HCT116 (cell line): ENCODE data around the gene LAYN. TPM values are rescaled to one million over a fixed set of nuclear protein-coding genes. Genes with fewer than 3 reads are reported as not detected.

Source experiments
- ATAC-seq: fragments of 200-7000 bp; cut with Tn5 transposase; 2 replicates; pipeline ENCODE4 v1.9.1; 2020; ENCODE audit warnings: mild to moderate bottlenecking, moderate library complexity
- BruUV-seq: library from RNA; stranded (reverse); fragments of 400-500 nt; replicated peaks from 2 replicates; lab custom pipeline; 2021; lab: Mats Ljungman, UMichigan
- CTCF ChIA-PET: fragments of 300-600 bp; sonication (Branson Sonifier 250); formaldehyde crosslinking; loops from one replicate; lab custom pipeline; 2021; ENCODE audit warnings: antibody characterized with exemption; lab: Charles Lee
- POLR2A ChIA-PET: fragments of 300-600, 350-600 bp; sonication (Branson Sonifier 250); formaldehyde crosslinking; loops from one replicate; lab custom pipeline; 2021; ENCODE audit warnings: antibody characterized with exemption; lab: Charles Lee
- RAD21 ChIA-PET, 2 experiments: fragments of 300-600 bp; sonication (Branson Sonifier 250); formaldehyde crosslinking; loops; one replicate each; lab custom pipeline; 2023; ENCODE audit warnings: low total read pairs in 2 of 2; ENCODE audit not compliant: uncharacterized antibody in 2 of 2, unreplicated experiment in 2 of 2, low non-redundant PET in 1 of 2; lab: Charles Lee
- DNase-seq: peaks from one replicate; pipeline ENCODE4 v3.0.0-alpha.2; 2010; ENCODE audit warnings: low read depth, low spot score
- H2AFZ ChIP-seq: fragments of 200-600 bp; shearing (Covaris generic), sonication (generic); 2 replicates; pipeline ENCODE4 v1.6.1; 2017; ENCODE audit warnings: low read depth, mixed run types, mixed read lengths, antibody characterized with exemption, low read length; ENCODE audit not compliant: poor library complexity, severe bottlenecking
- H3K27ac ChIP-seq: 2 replicates; pipeline ENCODE4 v1.5.1; 2012; ENCODE audit warnings: low read depth, low read length
- H3K27me3 ChIP-seq: fragments of 200-600 bp; sonication (generic); 2 replicates; pipeline ENCODE4 v1.6.1; 2016; ENCODE audit warnings: mixed run types, low read length, mixed read lengths; ENCODE audit not compliant: insufficient read depth
- H3K36me3 ChIP-seq, 2 experiments: fragments of 200-500 bp in 1 of 2; fragments of 200-600 bp in 1 of 2; sonication (Bioruptor generic) in 1 of 2; sonication (generic) in 1 of 2; 2 replicates each; pipeline versions ENCODE4 v1.5.1 to v1.6.1; 2014 to 2016; ENCODE audit warnings: low read length in 2 of 2, inconsistent platforms in 1 of 2, mixed read lengths in 1 of 2, mixed run types in 1 of 2; ENCODE audit not compliant: insufficient read depth in 2 of 2, control insufficient read depth in 1 of 2
- H3K4me1 ChIP-seq, 2 experiments: fragments of 200-600 bp in 1 of 2; sonication (generic) in 1 of 2; 2 replicates each; pipeline versions ENCODE4 v1.5.1 to v1.6.1; 2012 to 2017; ENCODE audit warnings: low read length in 2 of 2, inconsistent platforms in 1 of 2, mild to moderate bottlenecking in 1 of 2, mixed read lengths in 1 of 2, mixed run types in 1 of 2, moderate library complexity in 1 of 2; ENCODE audit not compliant: insufficient read depth in 2 of 2, control insufficient read depth in 1 of 2
- H3K4me2 ChIP-seq: fragments of 200-600 bp; sonication (generic); 2 replicates; pipeline ENCODE4 v1.6.1; 2017; ENCODE audit warnings: mixed run types, low read length, mixed read lengths
- H3K4me3 ChIP-seq, 2 experiments: fragments of 200-600 bp in 1 of 2; sonication (generic) in 1 of 2; replicated peaks in 1 of 2; 2 replicates each; pipeline ENCODE4 v1.5.1; 2011 to 2016; ENCODE audit warnings: low read length in 2 of 2, control low read depth in 1 of 2, low read depth in 1 of 2, mild to moderate bottlenecking in 1 of 2, mixed read lengths in 1 of 2, mixed run types in 1 of 2
- H3K79me2 ChIP-seq: fragments of 200-600 bp; sonication (generic); 2 replicates; pipeline ENCODE4 v1.6.1; 2017; ENCODE audit warnings: mild to moderate bottlenecking, mixed run types, low read length, moderate library complexity, mixed read lengths; ENCODE audit not compliant: insufficient read depth
- H3K9ac ChIP-seq: fragments of 200-600 bp; sonication (generic); 2 replicates; pipeline ENCODE4 v1.6.1; 2016; ENCODE audit warnings: low read length, mixed read lengths
- H3K9me2 ChIP-seq: fragments of 200-600 bp; sonication (generic), shearing (Covaris generic); 2 replicates; pipeline ENCODE4 v1.6.1; 2017; ENCODE audit warnings: mixed run types, mild to moderate bottlenecking, moderate library complexity; ENCODE audit not compliant: insufficient read depth
- H3K9me3 ChIP-seq, 2 experiments: fragments of 200-500 bp in 1 of 2; fragments of 200-600 bp in 1 of 2; sonication (Bioruptor generic) in 1 of 2; sonication (generic) in 1 of 2; 2 replicates each; pipeline ENCODE4 v1.6.1; 2014 to 2017; ENCODE audit warnings: low read length in 2 of 2, mixed read lengths in 2 of 2, inconsistent platforms in 1 of 2, low read depth in 1 of 2, mild to moderate bottlenecking in 1 of 2, mixed run types in 1 of 2, moderate library complexity in 1 of 2; ENCODE audit not compliant: control insufficient read depth in 1 of 2, insufficient read depth in 1 of 2
- H4K20me1 ChIP-seq: fragments of 200-600 bp; sonication (generic), shearing (Covaris generic); 2 replicates; pipeline ENCODE4 v1.6.1; 2017; ENCODE audit warnings: mixed run types, mild to moderate bottlenecking, moderate library complexity; ENCODE audit not compliant: insufficient read depth
- CBX3 ChIP-seq: IDR thresholded peaks from 2 replicates; pipeline ENCODE4 v1.6.1; 2012; ENCODE audit warnings: low read depth
- CEBPB ChIP-seq: IDR thresholded peaks from 2 replicates; pipeline ENCODE4 v1.6.1; 2012; ENCODE audit warnings: low read depth
- CTCF ChIP-seq, 3 experiments: fragments of 200-600 bp in 1 of 3; sonication (generic) in 1 of 3; IDR thresholded peaks in 2 of 3; conservative IDR thresholded peaks in 1 of 3; 2 replicates each; pipeline ENCODE4 v1.5.1; 2012 to 2017; ENCODE audit warnings: low read depth in 2 of 3, low read length in 2 of 3, antibody characterized with exemption in 1 of 3, borderline replicate concordance in 1 of 3, control low read depth in 1 of 3, mild to moderate bottlenecking in 1 of 3, mixed read lengths in 1 of 3, mixed run types in 1 of 3, moderate library complexity in 1 of 3; ENCODE audit not compliant: insufficient read depth in 1 of 3
- EGR1 ChIP-seq: IDR thresholded peaks from 2 replicates; pipeline ENCODE4 v1.6.1; 2012; ENCODE audit warnings: low read depth
- ELF1 ChIP-seq: IDR thresholded peaks from 2 replicates; pipeline ENCODE4 v1.6.1; 2012; ENCODE audit warnings: low read depth, borderline replicate concordance
- EZH2phosphoT487 ChIP-seq: fragments of 200-600 bp; IDR thresholded peaks from 2 replicates; pipeline ENCODE4 v1.6.1; 2018; ENCODE audit warnings: antibody characterized with exemption, borderline replicate concordance
- FOSL1 ChIP-seq: IDR thresholded peaks from 2 replicates; pipeline ENCODE4 v1.6.1; 2012; ENCODE audit warnings: low read depth
- SP1 ChIP-seq: IDR thresholded peaks from 2 replicates; pipeline ENCODE4 v1.6.1; 2012; ENCODE audit warnings: low read depth
- SRF ChIP-seq: IDR thresholded peaks from 2 replicates; pipeline ENCODE4 v1.6.1; 2012; ENCODE audit warnings: low read depth
- TCF7L2 ChIP-seq: IDR thresholded peaks from 2 replicates; pipeline ENCODE4 v1.7.0; 2011; ENCODE audit warnings: borderline replicate concordance, inconsistent platforms; ENCODE audit not compliant: insufficient read depth, insufficient read length; ENCODE audit errors: extremely low read depth
- YY1 ChIP-seq: IDR thresholded peaks from 2 replicates; pipeline ENCODE4 v1.6.1; 2011; ENCODE audit warnings: low read length, low read depth, moderate library complexity, mild to moderate bottlenecking; ENCODE audit not compliant: insufficient replicate concordance; ENCODE audit errors: extremely low read depth
- intact Hi-C: fragments of 100-400 bp; cut with micrococcal nuclease; formaldehyde crosslinking; loops from 2 replicates; pipeline ENCODE4 v1.10.0; 2022
- total RNA-seq: library from RNA; stranded (reverse); gene quantifications from one replicate; pipeline ENCODE4 v1.2.1, GENCODE V29; 2021; ENCODE audit not compliant: unreplicated experiment
- TF ChIP-seq, protein P1 (sequence below): IDR thresholded peaks from 2 replicates; pipeline ENCODE4 v1.6.1; 2012; ENCODE audit warnings: low read depth
- TF ChIP-seq, protein P2 (sequence below): IDR thresholded peaks from 2 replicates; pipeline ENCODE4 v1.6.1; 2012

Gene LAYN
- total RNA-seq, 1 experiment from 2014 or later = not detected

GRCh38 chr11:111502611-111503010 is 37.9 kb upstream of the LAYN start:
- ATAC-seq (no peak), DNase-seq (no peak)
- H3K9me2 ChIP-seq = no peaks in the 10 kb centered on the region
- H2AFZ ChIP-seq = no peak overlapping the region
- no peaks in the 10 kb centered on the region for H4K20me1 ChIP-seq
- ChIA-PET RAD21 (no interaction called here), POLR2A (no interaction called here), CTCF (no interaction called here)
- H3K4me2 ChIP-seq = no peak overlapping the region
- H3K36me3 ChIP-seq = no peaks in the 10 kb centered on the region
- no peaks in the 10 kb centered on the region for H3K4me1 ChIP-seq
- no peaks in the 10 kb centered on the region for H3K27me3 ChIP-seq
- H3K4me3 ChIP-seq = no peak overlapping the region
- intact Hi-C loops = no loop called here
- BruUV-seq = no TSS peak
- no peak overlapping the region for H3K9ac ChIP-seq
- TF ChIP-seq, protein P1, sequence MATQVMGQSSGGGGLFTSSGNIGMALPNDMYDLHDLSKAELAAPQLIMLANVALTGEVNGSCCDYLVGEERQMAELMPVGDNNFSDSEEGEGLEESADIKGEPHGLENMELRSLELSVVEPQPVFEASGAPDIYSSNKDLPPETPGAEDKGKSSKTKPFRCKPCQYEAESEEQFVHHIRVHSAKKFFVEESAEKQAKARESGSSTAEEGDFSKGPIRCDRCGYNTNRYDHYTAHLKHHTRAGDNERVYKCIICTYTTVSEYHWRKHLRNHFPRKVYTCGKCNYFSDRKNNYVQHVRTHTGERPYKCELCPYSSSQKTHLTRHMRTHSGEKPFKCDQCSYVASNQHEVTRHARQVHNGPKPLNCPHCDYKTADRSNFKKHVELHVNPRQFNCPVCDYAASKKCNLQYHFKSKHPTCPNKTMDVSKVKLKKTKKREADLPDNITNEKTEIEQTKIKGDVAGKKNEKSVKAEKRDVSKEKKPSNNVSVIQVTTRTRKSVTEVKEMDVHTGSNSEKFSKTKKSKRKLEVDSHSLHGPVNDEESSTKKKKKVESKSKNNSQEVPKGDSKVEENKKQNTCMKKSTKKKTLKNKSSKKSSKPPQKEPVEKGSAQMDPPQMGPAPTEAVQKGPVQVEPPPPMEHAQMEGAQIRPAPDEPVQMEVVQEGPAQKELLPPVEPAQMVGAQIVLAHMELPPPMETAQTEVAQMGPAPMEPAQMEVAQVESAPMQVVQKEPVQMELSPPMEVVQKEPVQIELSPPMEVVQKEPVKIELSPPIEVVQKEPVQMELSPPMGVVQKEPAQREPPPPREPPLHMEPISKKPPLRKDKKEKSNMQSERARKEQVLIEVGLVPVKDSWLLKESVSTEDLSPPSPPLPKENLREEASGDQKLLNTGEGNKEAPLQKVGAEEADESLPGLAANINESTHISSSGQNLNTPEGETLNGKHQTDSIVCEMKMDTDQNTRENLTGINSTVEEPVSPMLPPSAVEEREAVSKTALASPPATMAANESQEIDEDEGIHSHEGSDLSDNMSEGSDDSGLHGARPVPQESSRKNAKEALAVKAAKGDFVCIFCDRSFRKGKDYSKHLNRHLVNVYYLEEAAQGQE = no peak
- TF ChIP-seq, protein P2, sequence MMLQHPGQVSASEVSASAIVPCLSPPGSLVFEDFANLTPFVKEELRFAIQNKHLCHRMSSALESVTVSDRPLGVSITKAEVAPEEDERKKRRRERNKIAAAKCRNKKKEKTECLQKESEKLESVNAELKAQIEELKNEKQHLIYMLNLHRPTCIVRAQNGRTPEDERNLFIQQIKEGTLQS = no peak
- TF ChIP-seq FOSL1 = no peak
- TF ChIP-seq EZH2phosphoT487 = no peak
- TF ChIP-seq CBX3 = no peak
- no peak for TF ChIP-seq CEBPB
- no peak for TF ChIP-seq TCF7L2
- TF ChIP-seq EGR1 = no peak
- no peak for TF ChIP-seq CTCF (IDR thresholded peaks at IDR 0.05 in 2 of 3, conservative IDR thresholded peaks at IDR 0.05 in 1 of 3; ENCODE audit: borderline replicate concordance in 1 of 3, insufficient read depth in 1 of 3, low read depth in 2 of 3, low read length in 2 of 3)
- TF ChIP-seq ELF1 = no peak
- TF ChIP-seq SRF = no peak
- TF ChIP-seq YY1 = no peak
- TF ChIP-seq SP1 = no peak
- H3K9me3 ChIP-seq = no peaks in the 10 kb centered on the region
- no peak overlapping the region for H3K27ac ChIP-seq
- H3K79me2 ChIP-seq = no peaks in the 10 kb centered on the region
